Heart left ventricle (tissue), 16 donors: ENCODE results near the gene USP10. TPM values are rescaled to one million over a fixed set of nuclear protein-coding genes. Genes with fewer than 3 reads are reported as not detected.

ENCODE experiments used
- ATAC-seq, 4 donors: fragments of 200-7000 bp; cut with Tn5 transposase; one replicate each; pipeline ENCODE4 v1.9.1; 2020 to 2022; ENCODE audit warnings: moderate library complexity in 4 of 4, mild to moderate bottlenecking in 3 of 4, moderate number of reproducible peaks in 1 of 4
- DNase-seq, 5 donors: peaks; one replicate each; pipeline ENCODE4 v3.0.0-alpha.2; 2020
- H3K27ac ChIP-seq, 12 donors: fragments of 200-600 bp; sonication (generic) in 4 of 12; one replicate each; pipeline versions ENCODE4 v1.5.0 to v1.8.0; 2016 to 2022; ENCODE audit warnings: mild to moderate bottlenecking in 2 of 12
- H3K27me3 ChIP-seq, 9 donors: fragments of 200-600 bp; sonication (generic) in 2 of 9; one replicate each; pipeline versions ENCODE4 v1.5.1 to v1.8.0; 2016 to 2022; ENCODE audit warnings: mild to moderate bottlenecking in 3 of 9
- H3K36me3 ChIP-seq, 9 donors: fragments of 200-600 bp; sonication (generic) in 2 of 9; one replicate each; pipeline versions ENCODE4 v1.5.0 to v1.8.0; 2018 to 2022; ENCODE audit warnings: mild to moderate bottlenecking in 2 of 9
- H3K4me1 ChIP-seq, 12 donors: fragments of 200-600 bp; sonication (generic) in 4 of 12; one replicate each; pipeline versions ENCODE4 v1.5.0 to v1.8.0; 2016 to 2022; ENCODE audit warnings: mild to moderate bottlenecking in 3 of 12
- H3K4me3 ChIP-seq, 12 donors: fragments of 200-600 bp; sonication (generic) in 4 of 12; one replicate each; pipeline versions ENCODE4 v1.5.0 to v1.8.0; 2017 to 2022; ENCODE audit warnings: mild to moderate bottlenecking in 9 of 12, moderate library complexity in 4 of 12
- H3K9me3 ChIP-seq, 12 donors: fragments of 200-600 bp; sonication (generic) in 4 of 12; one replicate each; pipeline versions ENCODE4 v1.5.0 to v1.8.0; 2016 to 2022; ENCODE audit warnings: mild to moderate bottlenecking in 1 of 12
- POLR2A ChIP-seq, 2 donors: fragments of 450-650 bp; IDR thresholded peaks; one replicate each; pipeline ENCODE4 v1.6.1; 2017; ENCODE audit warnings: antibody characterized with exemption in 2 of 2, mild to moderate bottlenecking in 2 of 2, moderate library complexity in 2 of 2
- WGBS, 4 donors: extraction: QIAGEN DNeasy Blood & Tissue Kit in 2 of 4; methylation state at CpG; one replicate each; pipeline versions ENCODE4 v1.1.5 to v1.1.7; 2013 to 2018; 5-methylcytosine and 5-hydroxymethylcytosine counted together
- intact Hi-C, 10 donors: fragments of 100-400 bp; cut with DNase I; formaldehyde crosslinking; loops; one replicate each; pipeline versions ENCODE4 v1.11.1 to v1.14.2; 2022
- polyA plus RNA-seq, 2 donors: library from polyadenylated mRNA; stranded (reverse); fragments of 200-250 nt; gene quantifications; one replicate each; pipeline ENCODE4 v1.2.3, GENCODE V29; 2013
- total RNA-seq, 9 donors: library from RNA; depleted of rRNA in 2 of 9; stranded (reverse); fragments of >200 nt in 2 of 9; fragmentation: NEBNext Ultra II Directional in 3 of 9; extraction: Animal tissue kit (Norgen Biotek cat#: 25700) in 3 of 9; gene quantifications; one replicate each; pipeline versions ENCODE4 v1.1.0 to v1.2.4, GENCODE V29; 2016 to 2023
- TF ChIP-seq, protein P1 (sequence below), 12 donors: fragments of 200-600 bp; sonication (generic) in 4 of 12; IDR thresholded peaks; one replicate each; pipeline versions ENCODE4 v1.5.0 to v1.8.0; 2018 to 2022; ENCODE audit warnings: antibody characterized with exemption in 12 of 12, mild to moderate bottlenecking in 5 of 12
- donor health status: ischemic (EF 13 %, LVEDD 7.1; RV severe dilation, severe dysfunction).
- donor health status: healthy with polysubstance abuse.
- donor health status: DM: no; HTN: yes; CAD: no.
- donor health status: DM: no; HTN: no; CAD: no.
- donor health status: ischemic (EF 25% LVEDD 6.9; RV normal size, moderate dysfunction).
- donor health status: ischemic (EF 25% LVEDD 5.7; RV mildly dilated, moderate dysfunction).
- donor health status: healthy.
- donor health status: DM: yes; HTN: yes; CAD: no.
- donor health status: ischemic (EF 35%, LVEDD 5.7; RV mildly dilated, moderate dysfunction).
- donor health status: nonischemic (EF 11% LVEDD 7.7; RV severe dilation, severe dysfunction).
- donor health status: DM: yes; HTN: yes; CAD: no.
- donor health status: PGD.
- donor health status: ischemic (EF 29% LVEDD 5.4; RV normal size, mild dysfunction).
- donor health status: nonischemic (EF 23%, LVEDD 6.1; RV moderate dilation, normal function).

USP10 gene
- total and polyA plus RNA-seq, 11 donors: 17.8 to 73.5 (median 61.6) TPM

DNA sequence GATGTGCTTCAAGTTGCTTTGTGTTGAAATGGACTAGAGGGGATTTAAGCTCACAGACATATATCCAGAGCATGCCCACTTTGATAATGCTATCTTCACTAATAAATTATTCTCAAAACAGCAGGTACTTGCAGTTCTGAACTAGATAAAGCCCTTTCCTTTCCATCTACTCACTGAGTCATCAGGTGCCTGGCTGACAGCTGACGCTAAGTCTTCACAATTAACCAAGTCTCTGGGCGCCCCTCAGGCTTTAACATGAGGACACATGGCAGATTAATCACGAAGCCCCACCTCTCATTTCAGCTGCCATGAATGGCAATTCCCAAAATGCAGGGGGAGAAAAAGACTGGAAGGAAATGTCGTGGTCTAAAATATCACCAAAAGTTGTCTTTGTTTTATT lies 90.5 kb downstream of the USP10 start:
- intact Hi-C loops: no loop called here
- H3K27me3 ChIP-seq: no peaks in the 10 kb centered on the region
- H3K36me3 ChIP-seq: no peaks in the 10 kb centered on the region
- H3K4me3 ChIP-seq: no peak overlapping the region
- H3K4me1 ChIP-seq: peaks cover 0 to 27% (median 14%) of the 10 kb centered on the region in 12 donors
- ATAC-seq (no peak), DNase-seq (no peak)
- WGBS, 4 donors: 92 to 94% (median 93%) methylated on average over 4 of the region's 4 CpGs
- H3K9me3 ChIP-seq: no peaks in the 10 kb centered on the region
- TF ChIP-seq, protein P1, sequence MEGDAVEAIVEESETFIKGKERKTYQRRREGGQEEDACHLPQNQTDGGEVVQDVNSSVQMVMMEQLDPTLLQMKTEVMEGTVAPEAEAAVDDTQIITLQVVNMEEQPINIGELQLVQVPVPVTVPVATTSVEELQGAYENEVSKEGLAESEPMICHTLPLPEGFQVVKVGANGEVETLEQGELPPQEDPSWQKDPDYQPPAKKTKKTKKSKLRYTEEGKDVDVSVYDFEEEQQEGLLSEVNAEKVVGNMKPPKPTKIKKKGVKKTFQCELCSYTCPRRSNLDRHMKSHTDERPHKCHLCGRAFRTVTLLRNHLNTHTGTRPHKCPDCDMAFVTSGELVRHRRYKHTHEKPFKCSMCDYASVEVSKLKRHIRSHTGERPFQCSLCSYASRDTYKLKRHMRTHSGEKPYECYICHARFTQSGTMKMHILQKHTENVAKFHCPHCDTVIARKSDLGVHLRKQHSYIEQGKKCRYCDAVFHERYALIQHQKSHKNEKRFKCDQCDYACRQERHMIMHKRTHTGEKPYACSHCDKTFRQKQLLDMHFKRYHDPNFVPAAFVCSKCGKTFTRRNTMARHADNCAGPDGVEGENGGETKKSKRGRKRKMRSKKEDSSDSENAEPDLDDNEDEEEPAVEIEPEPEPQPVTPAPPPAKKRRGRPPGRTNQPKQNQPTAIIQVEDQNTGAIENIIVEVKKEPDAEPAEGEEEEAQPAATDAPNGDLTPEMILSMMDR (IDR thresholded peaks at IDR 0.05): no peak
- no peak for TF ChIP-seq POLR2A (IDR thresholded peaks at IDR 0.05)
- H3K27ac ChIP-seq: no peak overlapping the region

DNA sequence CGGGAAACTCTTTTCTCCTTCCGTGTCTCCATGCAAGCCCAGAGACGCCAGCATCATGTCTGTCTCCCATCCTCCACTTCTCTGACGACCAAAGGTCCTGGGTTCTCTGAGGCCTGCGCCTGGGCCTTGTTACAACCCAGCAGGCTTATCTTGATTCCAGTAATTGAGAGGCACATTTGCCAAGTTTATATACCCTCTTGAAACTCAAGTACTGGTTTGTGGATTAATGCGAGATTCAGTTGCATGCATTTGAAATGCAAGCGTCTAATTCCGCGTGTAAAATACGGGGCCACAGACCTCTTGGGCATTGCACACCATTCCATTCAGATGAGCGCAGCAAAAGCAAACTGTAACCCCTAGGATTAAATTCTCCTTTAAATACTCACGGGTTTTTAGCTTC lies 91.3 kb downstream of the USP10 start:
- WGBS, 4 donors: 84 to 96% (median 94%) methylated on average over 12 of the region's 12 CpGs
- TF ChIP-seq, protein P1 (IDR thresholded peaks at IDR 0.05): no peak
- TF ChIP-seq POLR2A (IDR thresholded peaks at IDR 0.05): no peak
- DNase-seq: no peak

DNA sequence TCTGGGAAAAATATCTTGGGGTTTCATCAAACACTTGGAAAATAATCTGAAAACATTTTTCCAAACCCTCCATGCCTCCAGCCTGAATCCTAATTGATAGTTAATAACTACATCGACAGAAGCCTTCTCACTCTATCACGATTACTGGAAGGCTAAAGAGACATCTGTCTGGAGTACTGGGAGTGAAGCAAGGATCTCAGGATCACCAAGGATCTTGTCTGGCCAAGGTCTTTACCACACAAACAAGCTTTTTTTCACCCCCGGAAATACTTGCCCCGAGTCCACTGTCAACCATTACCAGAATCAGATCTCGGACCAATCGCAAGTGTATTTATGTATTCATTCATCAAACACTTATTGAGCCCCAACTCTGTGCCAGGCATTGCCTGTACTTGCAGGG lies 91.7 kb downstream of the USP10 start:
- 91 to 97% (median 95%) methylated on average over 6 of the region's 6 CpGs for WGBS, 4 donors
- H3K4me3 ChIP-seq: no peak overlapping the region
- TF ChIP-seq, protein P1 (IDR thresholded peaks at IDR 0.05): no peak
- no peak for TF ChIP-seq POLR2A (IDR thresholded peaks at IDR 0.05)
- intact Hi-C loops: no loop called here
- no peaks in the 10 kb centered on the region for H3K36me3 ChIP-seq
- DNase-seq (no peak), ATAC-seq (no peak)
- no peak overlapping the region for H3K27ac ChIP-seq
- H3K27me3 ChIP-seq: no peaks in the 10 kb centered on the region
- H3K9me3 ChIP-seq: no peaks in the 10 kb centered on the region
- H3K4me1 ChIP-seq: peaks cover 0 to 18% (median 8%) of the 10 kb centered on the region in 12 donors

More for the DNA sequence above, 91.3 kb downstream of the USP10 start:
- Histone ChIP-seq H3K4me3 (no peak overlapping the region), H3K27ac (no peak overlapping the region), H3K36me3 (no peaks in the 10 kb centered on the region), H3K4me1 (peaks cover 0 to 20% (median 12%) of the 10 kb centered on the region in 12 donors), H3K9me3 (no peaks in the 10 kb centered on the region), H3K27me3 (no peaks in the 10 kb centered on the region)
- no peak for ATAC-seq
- intact Hi-C loops: no loop called here

DNA sequence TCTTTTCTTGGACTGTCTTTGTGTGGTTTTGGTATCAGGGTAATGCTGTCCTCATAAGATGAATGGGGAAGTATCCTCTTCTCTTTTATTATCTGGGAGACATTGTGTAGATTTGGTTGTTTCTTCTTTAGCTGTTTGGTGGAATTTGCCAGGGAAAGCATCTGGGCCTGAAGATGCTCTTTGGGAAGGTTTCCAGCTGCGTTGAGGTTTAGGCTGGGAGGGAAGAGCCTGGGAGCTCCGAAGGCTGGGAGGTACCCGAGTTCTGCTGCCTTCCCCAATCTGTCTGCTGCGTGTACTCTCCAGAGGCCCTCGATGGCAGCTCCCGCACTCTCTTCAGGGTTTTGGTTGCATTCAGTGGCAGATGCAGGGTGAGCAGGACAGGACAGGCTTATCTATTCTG lies 94.4 kb downstream of the USP10 start:
- ATAC-seq (no peak), DNase-seq (no peak)
- intact Hi-C loops: no loop called here
- WGBS, 4 donors: 81 to 92% (median 84%) methylated on average over 6 of the region's 6 CpGs
- Histone ChIP-seq H3K36me3 (no peaks in the 10 kb centered on the region), H3K4me3 (no peak overlapping the region), H3K27me3 (no peaks in the 10 kb centered on the region), H3K9me3 (no peaks in the 10 kb centered on the region), H3K4me1 (peaks cover 0 to 13% (median 0%) of the 10 kb centered on the region in 12 donors), H3K27ac (peak overlapping the region in 5 of 12 donors; percentile 64 to 85 (median 76))
- TF ChIP-seq POLR2A (IDR thresholded peaks at IDR 0.05): no peak
- TF ChIP-seq, protein P1 (IDR thresholded peaks at IDR 0.05): no peak
